Parathyroid adenoma (tissue), 2 donors: ENCODE results near the gene GRIN3A.

Experiments used
- H2AFZ ChIP-seq: fragments of 300-600 bp; sonication (generic); one replicate; pipeline ENCODE4 v1.7.0; 2017; ENCODE audit warnings: antibody characterized with exemption, mild to moderate bottlenecking
- H3K27ac ChIP-seq: fragments of 300-600 bp; sonication (generic); one replicate; pipeline ENCODE4 v1.7.0; 2017
- H3K27me3 ChIP-seq: fragments of 300-600 bp; sonication (generic); one replicate; pipeline ENCODE4 v1.7.0; 2017; ENCODE audit warnings: low read length; ENCODE audit not compliant: control insufficient read depth, insufficient read depth
- H3K36me3 ChIP-seq: fragments of 300-600 bp; sonication (generic); one replicate; pipeline ENCODE4 v1.7.0; 2017; ENCODE audit warnings: low read length; ENCODE audit not compliant: control insufficient read depth, insufficient read depth
- H3K4me1 ChIP-seq: fragments of 300-600 bp; sonication (generic); one replicate; pipeline ENCODE4 v1.7.0; 2017; ENCODE audit warnings: control low read depth
- H3K4me2 ChIP-seq: fragments of 300-600 bp; sonication (generic); one replicate; pipeline ENCODE4 v1.7.0; 2017; ENCODE audit warnings: low read length
- H3K4me3 ChIP-seq: fragments of 300-600 bp; sonication (generic); one replicate; pipeline ENCODE4 v1.7.0; 2017; ENCODE audit warnings: low read depth, low read length
- H3K79me2 ChIP-seq: fragments of 300-600 bp; sonication (generic); one replicate; pipeline ENCODE4 v1.7.0; 2017; ENCODE audit warnings: control low read depth
- H3K9ac ChIP-seq: fragments of 300-600 bp; sonication (generic); one replicate; pipeline ENCODE4 v1.7.0; 2017; ENCODE audit warnings: mild to moderate bottlenecking
- H3K9me3 ChIP-seq: fragments of 300-600 bp; sonication (generic); one replicate; pipeline ENCODE4 v1.7.0; 2017; ENCODE audit warnings: low read length; ENCODE audit not compliant: control insufficient read depth
- CTCF ChIP-seq: fragments of 300-600 bp; sonication (generic); IDR thresholded peaks from one replicate; pipeline ENCODE4 v1.7.0; 2017; ENCODE audit warnings: antibody characterized with exemption, mild to moderate bottlenecking
- donor health status: primary hyperparathyroidism.

GRIN3A gene

DNA sequence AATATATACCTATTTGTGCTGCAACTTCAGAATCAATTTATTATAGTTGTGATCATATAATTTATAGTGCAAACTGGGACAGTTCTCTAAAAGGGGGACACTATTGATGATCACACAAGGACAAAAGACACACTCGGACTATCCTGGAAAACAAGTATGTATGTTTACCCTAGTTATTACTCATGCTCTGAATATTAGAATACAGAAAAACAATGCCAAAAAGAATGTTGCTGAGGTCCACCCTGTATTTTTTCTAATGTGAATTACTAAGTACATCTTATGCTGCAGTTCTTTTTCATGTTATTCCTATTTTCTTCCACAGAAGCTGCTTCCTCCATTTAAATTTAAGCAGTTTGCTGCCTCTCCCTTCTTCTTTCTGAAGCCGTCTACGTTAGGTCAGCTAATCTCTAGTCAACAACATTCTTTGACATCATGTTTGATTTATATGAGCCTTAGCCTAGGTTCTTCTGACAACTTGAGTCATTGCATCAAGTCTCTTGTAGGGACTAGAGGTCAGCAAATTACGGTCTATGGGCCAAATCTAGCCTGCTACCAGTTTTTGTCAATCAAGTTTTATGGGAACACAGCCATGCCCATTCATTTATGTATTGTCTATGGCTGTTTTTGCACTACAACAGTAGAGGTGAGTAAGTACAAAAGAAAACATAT, 103.6 kb downstream of the GRIN3A start:
- no peak overlapping the region for H3K9ac ChIP-seq
- H2AFZ ChIP-seq, result no peak overlapping the region
- H3K27ac ChIP-seq, result no peak overlapping the region
- no peaks in the 10 kb centered on the region for H3K4me1 ChIP-seq
- no peak overlapping the region for H3K4me3 ChIP-seq
- no peaks in the 10 kb centered on the region for H3K9me3 ChIP-seq
- no peaks in the 10 kb centered on the region for H3K79me2 ChIP-seq
- no peak overlapping the region for H3K4me2 ChIP-seq
- H3K27me3 ChIP-seq, result no peaks in the 10 kb centered on the region
- no peak for TF ChIP-seq CTCF
- no peaks in the 10 kb centered on the region for H3K36me3 ChIP-seq

DNA sequence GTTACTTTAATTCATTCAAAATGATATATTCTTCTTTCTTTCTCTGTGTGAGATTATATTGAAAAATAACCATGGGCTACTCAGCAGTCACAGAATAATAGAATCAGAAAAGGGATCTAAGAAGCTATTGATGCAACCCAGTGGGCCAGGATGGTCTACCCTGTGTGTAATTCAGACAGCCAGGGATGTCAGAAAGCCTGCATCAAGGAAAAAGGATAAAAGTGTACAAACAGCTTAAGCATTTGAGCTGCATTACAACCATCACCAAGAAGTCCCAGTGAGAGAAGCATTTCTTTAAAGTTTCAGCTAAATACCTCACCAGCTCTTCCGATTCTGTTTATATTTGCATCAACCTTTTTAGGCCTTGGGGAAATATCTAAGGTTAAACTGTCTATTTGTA, 105.8 kb downstream of the GRIN3A start:
- no peaks in the 10 kb centered on the region for H3K4me1 ChIP-seq
- no peak overlapping the region for H3K4me3 ChIP-seq
- no peaks in the 10 kb centered on the region for H3K9me3 ChIP-seq
- no peaks in the 10 kb centered on the region for H3K27me3 ChIP-seq
- no peaks in the 10 kb centered on the region for H3K36me3 ChIP-seq
- TF ChIP-seq CTCF, result no peak
- no peak overlapping the region for H3K4me2 ChIP-seq
- H3K9ac ChIP-seq, result no peak overlapping the region
- no peaks in the 10 kb centered on the region for H3K79me2 ChIP-seq
- H2AFZ ChIP-seq, result no peak overlapping the region
- no peak overlapping the region for H3K27ac ChIP-seq

DNA sequence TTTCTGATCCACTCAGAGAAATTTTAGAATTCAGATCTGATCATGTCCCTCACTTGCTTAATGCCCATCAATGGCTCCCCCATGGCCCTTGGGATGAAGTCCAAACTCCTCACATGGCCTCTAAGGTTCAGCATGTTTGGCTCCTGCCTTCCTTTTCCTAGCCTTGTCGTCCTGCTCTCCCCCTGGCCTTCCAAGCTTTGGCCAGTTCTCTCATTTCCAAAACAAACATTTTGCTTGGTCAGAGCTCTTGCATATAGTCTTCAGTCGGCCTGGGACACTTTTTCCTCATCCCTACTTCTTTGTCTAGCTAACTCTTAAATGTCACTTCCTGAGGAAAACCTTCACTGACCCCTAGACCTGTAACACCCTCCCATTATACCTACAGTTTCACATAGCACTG, 106.6 kb downstream of the GRIN3A start:
- Histone ChIP-seq H3K4me2 (no peak overlapping the region), H3K9ac (no peak overlapping the region)
- TF ChIP-seq CTCF, result no peak

GRCh38 chr9:101629636-101630035, 108.8 kb downstream of the GRIN3A start:
- no peaks in the 10 kb centered on the region for H3K79me2 ChIP-seq
- H3K27ac ChIP-seq, result no peak overlapping the region
- H3K4me3 ChIP-seq, result no peak overlapping the region
- H3K36me3 ChIP-seq, result no peaks in the 10 kb centered on the region
- H3K9me3 ChIP-seq, result no peaks in the 10 kb centered on the region
- H3K9ac ChIP-seq, result no peak overlapping the region
- no peak overlapping the region for H3K4me2 ChIP-seq
- H3K4me1 ChIP-seq, result no peaks in the 10 kb centered on the region
- no peaks in the 10 kb centered on the region for H3K27me3 ChIP-seq
- TF ChIP-seq CTCF, result no peak
- H2AFZ ChIP-seq, result no peak overlapping the region

More for the DNA sequence above, 106.6 kb downstream of the GRIN3A start:
- no peaks in the 10 kb centered on the region for H3K4me1 ChIP-seq
- H3K27me3 ChIP-seq, result no peaks in the 10 kb centered on the region
- no peaks in the 10 kb centered on the region for H3K9me3 ChIP-seq
- H3K27ac ChIP-seq, result no peak overlapping the region
- no peaks in the 10 kb centered on the region for H3K36me3 ChIP-seq
- no peaks in the 10 kb centered on the region for H3K79me2 ChIP-seq
- H3K4me3 ChIP-seq, result no peak overlapping the region
- H2AFZ ChIP-seq, result no peak overlapping the region

DNA sequence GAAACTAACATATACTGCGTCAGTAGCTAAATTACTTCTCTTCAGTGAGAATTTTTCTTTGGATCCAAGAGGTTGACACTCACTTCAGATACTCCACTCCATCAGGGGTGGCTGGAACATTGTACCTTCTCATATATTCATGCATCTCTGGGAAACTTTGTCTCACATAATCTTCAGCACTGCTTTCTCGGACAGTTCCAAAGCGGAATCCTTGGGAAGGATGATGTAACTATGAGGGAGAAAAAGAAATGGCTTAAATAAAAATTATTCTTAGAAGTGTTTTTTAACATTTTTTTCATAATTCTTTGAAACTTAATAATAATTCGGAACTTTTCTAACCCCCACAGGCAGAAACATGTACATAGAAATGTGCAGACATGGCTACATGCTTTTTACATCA, 110.3 kb downstream of the GRIN3A start:
- Histone ChIP-seq H3K27me3 (no peaks in the 10 kb centered on the region), H3K36me3 (no peaks in the 10 kb centered on the region), H3K4me3 (no peak overlapping the region), H3K4me1 (no peaks in the 10 kb centered on the region), H3K4me2 (no peak overlapping the region), H3K27ac (no peak overlapping the region), H3K9ac (no peak overlapping the region), H2AFZ (no peak overlapping the region), H3K79me2 (no peaks in the 10 kb centered on the region), H3K9me3 (no peaks in the 10 kb centered on the region)
- TF ChIP-seq CTCF, result no peak
